GM12874 (cell line): ENCODE measurements around the gene SEPTIN12.

ENCODE experiments used
- CTCF ChIP-seq: IDR thresholded peaks from 2 replicates; pipeline ENCODE4 v1.5.1; 2011; ENCODE audit warnings: low read depth, mild to moderate bottlenecking, control low read depth, low read length, moderate library complexity; ENCODE audit not compliant: insufficient read depth

The SEPTIN12 gene

DNA sequence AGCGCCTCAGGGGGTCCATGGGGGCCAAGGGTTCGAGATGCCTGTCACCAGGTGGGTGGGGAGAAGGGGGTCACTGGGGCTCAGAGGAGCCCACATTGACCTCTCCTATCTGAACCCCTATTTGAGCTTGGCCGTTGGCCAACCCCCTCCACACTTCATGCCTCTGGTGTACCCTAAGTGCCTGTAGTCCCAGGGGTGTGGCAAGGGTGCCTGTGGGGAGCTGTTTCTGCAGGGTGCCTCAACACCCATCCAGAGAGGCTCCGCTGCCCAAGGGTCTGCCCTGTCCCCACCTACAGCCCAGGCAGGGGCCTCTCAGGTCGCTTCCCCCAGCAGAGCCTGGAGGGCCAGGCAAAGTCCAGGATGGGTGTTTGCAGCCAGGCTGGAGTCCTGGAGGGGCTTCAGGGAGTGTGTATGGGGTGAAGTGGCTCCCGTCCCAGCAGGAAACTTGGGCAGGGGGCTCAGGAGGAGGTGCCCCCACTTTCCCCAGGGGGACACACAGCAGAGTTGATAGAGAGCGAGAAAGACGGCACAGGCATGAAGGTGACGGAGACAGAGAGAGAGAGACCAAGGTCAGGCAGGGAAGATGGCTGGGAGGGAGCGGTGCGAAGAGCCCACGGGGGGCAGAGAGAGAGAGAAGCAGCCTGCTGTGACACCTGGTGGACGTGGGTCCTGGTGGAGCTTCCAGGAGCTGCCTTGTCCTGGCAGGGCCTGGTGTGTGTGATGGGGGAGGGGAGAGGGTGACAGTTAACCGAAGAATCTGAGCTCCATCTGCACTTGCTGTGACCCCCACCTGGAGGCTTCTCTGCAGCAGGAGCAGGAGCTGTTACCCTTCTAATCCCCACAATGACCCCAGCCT, at the start of gene SEPTIN12:
Gene SEPTIN12, minus strand, starts transcription at position 719 of the 856 bp plus-strand sequence. Its CDS starts 700 bp downstream, at position 19.
- TF ChIP-seq CTCF, result no peak

GRCh38 chr16:4836727-4837126, 48.6 kb upstream of the SEPTIN12 start:
- TF ChIP-seq CTCF, result no peak

- no peak for TF ChIP-seq CTCF
These were observed 45.4 kb upstream of the SEPTIN12 start for GRCh38 chr16:4833584-4833983.

DNA sequence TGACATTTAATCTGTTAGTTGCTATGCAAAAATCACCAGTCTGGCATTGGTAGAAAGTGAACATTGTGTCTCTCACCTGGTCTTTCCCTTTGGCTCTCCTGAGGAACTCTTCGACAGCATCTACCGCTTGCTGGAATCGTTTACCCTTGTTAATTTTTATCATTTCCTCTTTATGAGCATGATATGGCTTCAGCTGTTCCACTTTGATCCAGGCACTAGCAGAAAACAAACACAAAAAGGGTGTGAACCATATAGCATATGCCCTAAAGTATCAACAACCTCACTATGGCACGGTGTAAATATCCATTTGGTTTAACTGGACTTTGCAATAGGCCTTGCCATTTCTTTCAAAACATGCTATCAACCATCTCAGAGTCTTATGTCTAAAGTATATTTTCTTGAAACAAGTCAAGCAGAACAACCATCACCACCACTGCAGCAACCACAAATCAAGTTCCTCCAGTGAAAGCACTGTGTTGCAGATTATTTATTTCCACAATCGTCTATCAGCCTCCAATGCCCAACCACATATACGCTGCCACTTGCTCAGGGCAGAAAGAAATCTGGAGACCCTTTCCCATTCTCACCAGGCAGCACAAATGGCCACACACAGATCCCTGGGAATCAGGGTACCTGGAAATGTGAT, 44.7 kb upstream of the SEPTIN12 start:
- no peak for TF ChIP-seq CTCF

GRCh38 chr16:4831616-4832015, 43.5 kb upstream of the SEPTIN12 start:
- TF ChIP-seq CTCF, result no peak

GRCh38 chr16:4830408-4830807, 42.3 kb upstream of the SEPTIN12 start:
- TF ChIP-seq CTCF, result no peak

DNA sequence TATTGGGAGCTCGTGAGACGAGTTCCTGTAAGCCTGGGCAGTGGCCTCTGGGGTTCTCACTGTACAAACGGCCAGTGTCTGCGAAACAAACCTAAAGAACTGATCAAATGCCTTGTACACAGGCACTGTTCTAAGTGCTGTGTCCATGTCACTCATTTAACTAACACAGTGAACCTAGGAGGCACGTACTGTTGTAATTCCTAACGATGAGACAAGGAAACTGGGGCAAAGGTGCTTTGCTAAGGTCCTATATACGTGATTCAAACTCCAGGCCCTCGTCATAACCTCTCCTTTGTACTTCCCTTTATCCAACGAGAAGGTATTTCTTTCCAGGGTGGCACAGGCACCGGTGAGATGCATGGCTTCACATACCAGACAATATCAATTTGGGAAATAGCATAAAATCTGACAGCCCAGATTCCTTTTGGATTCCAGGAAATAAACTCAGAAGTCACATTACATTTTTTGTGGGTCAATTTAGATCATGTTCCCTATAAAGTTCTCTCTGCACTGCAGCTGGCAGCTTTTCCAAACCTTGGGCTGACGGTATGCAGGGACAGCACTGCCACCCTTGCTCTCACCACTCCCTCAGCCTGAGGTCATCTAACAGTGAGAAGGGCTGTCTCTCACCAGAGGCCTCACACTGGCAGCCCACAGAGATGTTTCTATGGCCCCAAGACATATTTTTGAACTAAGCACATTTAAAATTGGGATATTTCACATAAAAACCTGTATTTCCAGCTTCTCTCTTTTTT, 40.6 kb upstream of the SEPTIN12 start:
- no peak for TF ChIP-seq CTCF
